HepG2 (cell line): ENCODE measurements around the gene TSTD2. TPM values are rescaled to one million over a fixed set of nuclear protein-coding genes. Genes with fewer than 3 reads are reported as not detected.

ENCODE experiments used
- FOXC1 ChIP-seq: sonication (generic); formaldehyde crosslinking; IDR thresholded peaks from 2 replicates; pipeline ENCODE4 v1.8.0; 2022; ENCODE audit warnings: mild to moderate bottlenecking, missing genetic modification reagents, borderline replicate concordance
- FOXP1 ChIP-seq, 2 experiments: fragments of 450-650 bp in 1 of 2; IDR thresholded peaks; 2 replicates each; pipeline ENCODE4 v1.6.1; 2017 to 2018; ENCODE audit warnings: antibody characterized with exemption in 1 of 2
- KLF15 ChIP-seq: sonication (generic); formaldehyde crosslinking; IDR thresholded peaks from 2 replicates; pipeline ENCODE4 v1.8.1; 2023; ENCODE audit warnings: borderline replicate concordance, mild to moderate bottlenecking, inconsistent platforms, missing genetic modification reagents, mixed read lengths
- MNT ChIP-seq: fragments of 450-650 bp; IDR thresholded peaks from 2 replicates; pipeline ENCODE4 v1.6.1; 2016
- NR0B2 ChIP-seq: sonication (generic); formaldehyde crosslinking; IDR thresholded peaks from 2 replicates; pipeline ENCODE4 v1.4.0; 2020; ENCODE audit warnings: mild to moderate bottlenecking, missing genetic modification reagents
- PLRG1 ChIP-seq: fragments of 450-650 bp; conservative IDR thresholded peaks from 2 replicates; pipeline ENCODE4 v1.6.1; 2016
- REL ChIP-seq: sonication (generic); formaldehyde crosslinking; conservative IDR thresholded peaks from 2 replicates; pipeline ENCODE4 v1.8.0; 2022; ENCODE audit warnings: mild to moderate bottlenecking, missing genetic modification reagents, moderate library complexity
- REPIN1 ChIP-seq: sonication (generic); formaldehyde crosslinking; IDR thresholded peaks from 2 replicates; pipeline ENCODE4 v1.8.0; 2022; ENCODE audit warnings: missing genetic modification reagents, low read depth, mild to moderate bottlenecking, borderline replicate concordance
- TARDBP ChIP-seq: sonication (generic); formaldehyde crosslinking; IDR thresholded peaks from 2 replicates; pipeline ENCODE4 v1.8.0; 2022; ENCODE audit warnings: mild to moderate bottlenecking, missing genetic modification reagents
- TFAP4 ChIP-seq: sonication (generic); IDR thresholded peaks from 2 replicates; pipeline ENCODE4 v1.6.1; 2016; ENCODE audit warnings: low read depth, borderline replicate concordance
- YEATS4 ChIP-seq: sonication (generic); formaldehyde crosslinking; IDR thresholded peaks from 2 replicates; pipeline ENCODE4 v1.4.0; 2020; ENCODE audit warnings: missing genetic modification reagents, borderline replicate concordance
- ZNF503 ChIP-seq: sonication (generic); formaldehyde crosslinking; IDR thresholded peaks from 2 replicates; pipeline ENCODE4 v1.4.0; 2020; ENCODE audit warnings: missing genetic modification reagents
- ZNF558 ChIP-seq: sonication (generic); formaldehyde crosslinking; IDR thresholded peaks from 2 replicates; pipeline ENCODE4 v1.9.0; 2022; ENCODE audit warnings: mild to moderate bottlenecking, missing genetic modification reagents, borderline replicate concordance
- ZNF580 ChIP-seq: IDR thresholded peaks from 2 replicates; pipeline ENCODE4 v1.6.1; 2016; ENCODE audit warnings: low read depth, borderline replicate concordance
- ZNF773 ChIP-seq: sonication (generic); formaldehyde crosslinking; IDR thresholded peaks from 2 replicates; pipeline ENCODE4 v1.4.0; 2020; ENCODE audit warnings: missing genetic modification reagents, borderline replicate concordance
- polyA plus RNA-seq, 8 experiments: library from polyadenylated mRNA; depleted of rRNA in 3 of 8; stranded (reverse) in 7 of 8; unstranded in 1 of 8; fragments of >200 nt; fragmentation: Illumina TruSeq in 4 of 8; extraction: Trizol in 4 of 8; gene quantifications; 2 replicates each; pipeline versions ENCODE4 v1.2.1 to v1.2.3, GENCODE V29; 2011 to 2016; ENCODE audit warnings: low read depth in 4 of 8, missing spikeins in 1 of 8, mixed read lengths in 1 of 8; ENCODE audit not compliant: insufficient read depth in 1 of 8
- total RNA-seq, 5 experiments: library from RNA; depleted of rRNA; stranded (reverse); fragments of >200 nt; fragmentation: Illumina TruSeq; extraction: Trizol; gene quantifications; 2 replicates each; pipeline ENCODE4 v1.2.3, GENCODE V29; 2016; ENCODE audit warnings: low read depth in 1 of 5
- TF ChIP-seq, protein P1 (sequence below): sonication (generic); formaldehyde crosslinking; IDR thresholded peaks from 2 replicates; pipeline ENCODE4 v1.4.0; 2020; ENCODE audit warnings: missing genetic modification reagents

Gene TSTD2
- total and polyA plus RNA-seq, 2 of the 13 experiments (the other 11 are each of a cell fraction or from before 2014, with no cell fraction given): 16.0 to 23.1 TPM

DNA sequence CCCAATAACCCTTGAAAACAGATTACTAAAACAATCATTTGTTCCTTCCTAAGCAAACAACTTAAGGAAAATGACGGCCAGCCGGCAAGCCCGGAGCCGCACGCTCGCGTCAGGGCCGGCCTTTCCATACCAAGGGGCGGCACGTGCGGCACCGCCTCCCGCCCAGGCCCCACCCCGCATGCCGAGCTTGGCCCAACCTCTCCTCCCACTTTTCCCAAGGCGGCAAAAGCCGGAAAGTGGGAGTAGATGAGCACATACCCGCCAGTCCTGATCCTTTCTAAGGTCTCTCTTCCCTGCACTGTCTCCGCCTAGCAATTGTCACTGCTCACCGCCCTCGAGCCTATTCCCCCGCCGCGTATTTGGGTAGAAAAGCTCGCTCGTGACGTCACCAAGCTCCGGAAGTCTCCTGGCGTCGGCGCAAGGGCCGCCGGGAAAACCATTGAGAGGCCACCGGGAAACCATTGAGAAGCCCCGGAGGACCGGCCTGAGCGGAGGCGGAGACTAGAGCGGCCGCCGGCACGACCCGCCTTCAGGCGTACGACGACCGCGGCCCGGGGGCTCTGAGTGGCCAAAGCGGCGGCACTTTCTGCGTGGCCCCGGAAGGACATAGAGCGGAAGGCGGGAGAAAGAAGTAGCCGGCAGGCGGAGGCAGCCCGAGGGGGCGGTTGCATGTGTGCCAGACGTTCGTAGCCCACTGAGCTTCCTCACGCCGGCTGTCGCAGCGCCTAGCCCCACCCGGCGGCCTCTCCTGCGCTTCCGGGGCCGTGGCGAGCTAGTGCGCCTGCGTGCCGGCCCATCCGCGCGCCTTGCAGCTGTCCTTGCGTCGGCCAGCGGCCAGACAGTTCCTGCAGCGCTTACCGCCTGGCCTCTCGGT lies at the start of gene TSTD2, which contains the start of gene NCBP1 (continued):
- peak; percentile 77 for TF ChIP-seq YEATS4 (CRISPR knock-in tag)
- 0 out of 2 replicates have a peak, but pooled peaks have one; percentile 34 for TF ChIP-seq ZNF773 (CRISPR knock-in tag)
- TF ChIP-seq ZNF558: peak; percentile 70; the same call in 1 of the 2 replicates
- TF ChIP-seq TFAP4: peak; percentile 77; the same call in 1 of the 2 replicates
- TF ChIP-seq FOXC1 (CRISPR knock-in tag): no peak
- no peak for TF ChIP-seq PLRG1
- peak; percentile 34 for TF ChIP-seq ZNF503 (CRISPR knock-in tag)
- TF ChIP-seq KLF15 (CRISPR knock-in tag): no peak; the same call in 1 of the 2 replicates
- peak; percentile 53 for TF ChIP-seq MNT
- TF ChIP-seq NR0B2 (CRISPR knock-in tag): peak; percentile 68; the same call in 1 of the 2 replicates
- TF ChIP-seq TARDBP (CRISPR knock-in tag): peak; percentile 55
- TF ChIP-seq REL (CRISPR knock-in tag): no peak
- peak; percentile 56; the same call in 1 of the 2 replicates for TF ChIP-seq ZNF580 (CRISPR knock-in tag)
- TF ChIP-seq FOXP1 (IDR thresholded peaks at IDR 0.05): no peak
- TF ChIP-seq FOXP1 (CRISPR knock-in tag; IDR thresholded peaks at IDR 0.05): no peak
- TF ChIP-seq, protein P1, sequence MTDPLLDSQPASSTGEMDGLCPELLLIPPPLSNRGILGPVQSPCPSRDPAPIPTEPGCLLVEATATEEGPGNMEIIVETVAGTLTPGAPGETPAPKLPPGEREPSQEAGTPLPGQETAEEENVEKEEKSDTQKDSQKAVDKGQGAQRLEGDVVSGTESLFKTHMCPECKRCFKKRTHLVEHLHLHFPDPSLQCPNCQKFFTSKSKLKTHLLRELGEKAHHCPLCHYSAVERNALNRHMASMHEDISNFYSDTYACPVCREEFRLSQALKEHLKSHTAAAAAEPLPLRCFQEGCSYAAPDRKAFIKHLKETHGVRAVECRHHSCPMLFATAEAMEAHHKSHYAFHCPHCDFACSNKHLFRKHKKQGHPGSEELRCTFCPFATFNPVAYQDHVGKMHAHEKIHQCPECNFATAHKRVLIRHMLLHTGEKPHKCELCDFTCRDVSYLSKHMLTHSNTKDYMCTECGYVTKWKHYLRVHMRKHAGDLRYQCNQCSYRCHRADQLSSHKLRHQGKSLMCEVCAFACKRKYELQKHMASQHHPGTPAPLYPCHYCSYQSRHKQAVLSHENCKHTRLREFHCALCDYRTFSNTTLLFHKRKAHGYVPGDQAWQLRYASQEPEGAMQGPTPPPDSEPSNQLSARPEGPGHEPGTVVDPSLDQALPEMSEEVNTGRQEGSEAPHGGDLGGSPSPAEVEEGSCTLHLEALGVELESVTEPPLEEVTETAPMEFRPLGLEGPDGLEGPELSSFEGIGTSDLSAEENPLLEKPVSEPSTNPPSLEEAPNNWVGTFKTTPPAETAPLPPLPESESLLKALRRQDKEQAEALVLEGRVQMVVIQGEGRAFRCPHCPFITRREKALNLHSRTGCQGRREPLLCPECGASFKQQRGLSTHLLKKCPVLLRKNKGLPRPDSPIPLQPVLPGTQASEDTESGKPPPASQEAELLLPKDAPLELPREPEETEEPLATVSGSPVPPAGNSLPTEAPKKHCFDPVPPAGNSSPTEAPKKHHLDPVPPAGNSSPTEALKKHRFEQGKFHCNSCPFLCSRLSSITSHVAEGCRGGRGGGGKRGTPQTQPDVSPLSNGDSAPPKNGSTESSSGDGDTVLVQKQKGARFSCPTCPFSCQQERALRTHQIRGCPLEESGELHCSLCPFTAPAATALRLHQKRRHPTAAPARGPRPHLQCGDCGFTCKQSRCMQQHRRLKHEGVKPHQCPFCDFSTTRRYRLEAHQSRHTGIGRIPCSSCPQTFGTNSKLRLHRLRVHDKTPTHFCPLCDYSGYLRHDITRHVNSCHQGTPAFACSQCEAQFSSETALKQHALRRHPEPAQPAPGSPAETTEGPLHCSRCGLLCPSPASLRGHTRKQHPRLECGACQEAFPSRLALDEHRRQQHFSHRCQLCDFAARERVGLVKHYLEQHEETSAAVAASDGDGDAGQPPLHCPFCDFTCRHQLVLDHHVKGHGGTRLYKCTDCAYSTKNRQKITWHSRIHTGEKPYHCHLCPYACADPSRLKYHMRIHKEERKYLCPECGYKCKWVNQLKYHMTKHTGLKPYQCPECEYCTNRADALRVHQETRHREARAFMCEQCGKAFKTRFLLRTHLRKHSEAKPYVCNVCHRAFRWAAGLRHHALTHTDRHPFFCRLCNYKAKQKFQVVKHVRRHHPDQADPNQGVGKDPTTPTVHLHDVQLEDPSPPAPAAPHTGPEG: no peak
- TF ChIP-seq REPIN1 (CRISPR knock-in tag): peak; percentile 64
